CD1c-positive myeloid dendritic cell (primary cell): ENCODE results near the gene HAUS7.

Experiments
- DNase-seq: peaks from one replicate; pipeline ENCODE4 v3.0.0-alpha.2; 2016; ENCODE audit errors: extremely low spot score

HAUS7 gene

DNA sequence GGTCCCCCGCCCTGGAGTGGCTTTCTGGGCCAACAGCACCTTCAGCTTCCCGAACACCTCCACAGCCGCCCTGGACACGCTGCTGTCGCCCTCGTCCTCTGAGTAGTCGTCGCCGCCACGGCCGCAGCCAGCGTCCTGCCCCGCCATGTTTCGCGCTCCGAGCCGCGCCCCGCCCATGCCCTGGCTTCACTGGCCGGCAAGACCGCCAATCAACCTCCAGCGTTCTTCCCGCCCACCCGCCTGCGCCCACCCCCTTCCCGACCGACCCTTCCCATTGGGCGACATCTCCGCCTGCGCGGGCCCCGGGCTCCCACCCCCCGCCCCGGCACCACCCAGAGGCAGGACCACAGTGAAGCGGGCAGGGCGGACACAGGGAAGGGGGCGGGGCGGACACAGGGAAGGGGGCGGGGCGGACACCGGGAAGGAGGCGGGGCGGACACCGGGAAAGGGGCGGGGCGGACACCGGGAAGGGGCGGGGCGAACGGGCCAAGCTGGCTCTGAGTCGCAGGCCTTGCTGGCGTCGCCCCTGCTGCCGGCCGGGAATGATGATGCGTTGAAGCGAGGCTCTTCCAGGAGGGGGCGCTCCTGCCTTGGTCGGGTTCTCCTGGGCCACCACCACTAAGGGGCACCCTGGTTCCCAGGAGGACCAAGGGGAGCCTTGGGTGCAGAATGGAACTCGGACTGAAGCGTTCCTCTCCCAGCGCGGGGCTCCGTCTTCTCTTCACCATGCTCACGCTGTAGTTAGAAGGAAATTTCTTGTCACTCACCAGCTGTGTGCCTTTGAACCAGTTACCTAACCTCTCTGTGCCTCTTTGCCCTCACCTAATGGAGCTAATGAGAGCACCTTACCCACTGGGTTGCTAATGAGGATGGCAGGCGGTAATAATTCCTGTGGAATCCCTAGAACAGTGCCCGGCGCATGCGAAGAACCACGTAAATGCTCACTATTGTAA lies at the start of gene HAUS7:
TSS of gene HAUS7 (minus strand) at position 166 of the 953 bp plus-strand sequence. CDS start at position 147, 19 bp downstream.
- DNase-seq: peak; percentile 91

DNA sequence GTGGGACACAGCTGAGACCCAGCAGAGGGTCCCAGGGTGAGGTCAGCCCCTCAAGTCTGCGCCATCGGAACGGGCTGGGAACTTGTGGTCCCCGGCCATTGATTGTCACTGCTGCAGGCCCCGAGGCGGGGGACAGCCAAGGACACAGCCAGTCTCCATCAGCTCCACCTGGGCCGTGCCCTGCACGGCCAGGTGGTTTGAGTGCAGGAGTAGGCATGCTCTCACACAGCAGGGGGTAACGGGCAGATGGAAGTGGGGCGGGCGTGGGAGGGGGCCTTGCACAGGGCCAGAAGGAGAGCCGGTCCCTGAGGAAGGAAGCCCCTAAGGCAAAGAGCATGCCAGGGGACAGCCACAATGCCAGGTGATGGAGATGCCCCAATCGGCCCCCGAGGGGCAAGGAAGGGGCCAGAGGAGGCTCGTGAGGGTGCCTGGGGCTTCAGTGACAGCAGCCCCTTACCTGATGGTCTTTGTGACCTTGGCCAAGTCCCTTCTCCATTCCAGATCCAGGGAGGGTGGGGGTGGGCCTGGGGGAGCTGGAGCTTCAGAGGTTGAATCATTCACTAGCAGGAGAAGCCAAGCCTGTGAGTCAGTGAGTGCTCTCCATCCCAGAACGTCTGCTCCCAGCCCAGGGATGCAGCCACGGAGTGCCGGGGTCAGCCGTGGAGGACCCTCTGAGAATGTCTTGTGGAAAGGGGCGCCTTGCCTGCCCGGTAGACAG lies 49.4 kb upstream of the HAUS7 start:
- DNase-seq: no peak

DNA sequence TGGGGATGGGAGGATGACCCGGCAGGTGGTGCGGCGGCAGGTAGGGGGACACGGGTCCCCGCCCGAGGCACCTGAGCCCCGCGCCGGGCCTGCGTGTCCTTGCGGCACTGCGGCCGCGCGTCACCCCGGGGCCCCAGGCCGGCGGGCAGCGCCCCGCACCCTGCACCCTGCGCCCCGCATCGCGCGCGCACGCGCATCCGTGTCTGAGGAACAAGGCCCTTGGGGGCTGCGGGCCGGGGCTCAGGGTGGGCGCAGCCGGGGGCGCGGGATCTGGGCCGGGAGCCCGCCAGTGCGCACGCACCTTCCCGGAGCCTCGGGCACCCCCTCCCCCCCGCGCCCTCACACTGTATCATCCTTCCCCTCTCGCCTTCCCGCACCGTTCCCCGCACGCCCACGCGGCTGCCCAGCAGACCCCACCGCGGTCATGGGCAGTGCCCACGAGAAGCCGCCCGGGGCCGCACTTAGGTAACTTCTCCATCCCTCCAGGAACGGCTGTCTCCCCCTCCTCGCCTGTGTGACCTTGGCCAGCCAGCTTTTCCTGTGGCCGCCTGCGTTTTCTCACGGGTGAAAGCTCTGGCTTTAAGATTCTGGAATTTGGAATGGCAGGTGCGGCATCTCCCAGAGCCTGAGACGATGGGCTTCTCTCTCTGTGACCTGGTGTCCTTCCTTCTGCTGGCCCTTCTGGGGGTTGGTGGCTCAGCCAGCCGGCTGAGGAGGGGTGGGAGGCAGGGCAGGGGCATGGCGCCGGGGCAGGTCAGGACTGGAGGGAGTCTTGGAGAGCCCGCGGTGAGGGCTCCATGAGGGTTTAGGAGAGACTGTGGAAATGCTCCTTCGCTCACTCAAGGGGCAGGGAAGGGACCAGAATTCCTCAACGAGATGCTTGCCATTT lies 47.8 kb upstream of the HAUS7 start:
- no peak for DNase-seq

DNA sequence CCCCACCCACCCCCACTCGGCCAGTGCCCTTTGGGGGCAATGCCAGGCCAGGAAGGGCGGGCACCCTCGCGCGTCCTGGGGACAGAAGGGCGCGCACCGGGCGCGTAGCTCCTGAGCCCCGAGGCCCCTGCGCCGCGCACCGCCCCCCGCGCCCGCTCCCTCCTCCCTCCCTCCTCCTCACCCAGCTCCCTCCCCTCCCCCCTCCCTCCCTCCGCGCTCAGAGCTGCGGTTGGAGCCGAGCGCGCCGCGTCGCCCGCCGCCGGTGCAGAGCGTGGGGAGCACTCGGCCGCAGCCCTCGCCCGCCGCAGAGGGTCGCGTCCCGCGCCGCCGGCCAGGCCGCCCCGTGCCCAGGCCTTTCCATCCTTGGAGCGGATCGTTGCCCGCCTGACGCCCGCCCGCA lies 47.0 kb upstream of the HAUS7 start, which contains the start of gene ATP2B3:
TSS of gene ATP2B3 (plus strand) at position 220 of the 400 bp plus-strand sequence. CDS start 18,606 bp downstream, outside the sequence.
- DNase-seq: no peak

DNA sequence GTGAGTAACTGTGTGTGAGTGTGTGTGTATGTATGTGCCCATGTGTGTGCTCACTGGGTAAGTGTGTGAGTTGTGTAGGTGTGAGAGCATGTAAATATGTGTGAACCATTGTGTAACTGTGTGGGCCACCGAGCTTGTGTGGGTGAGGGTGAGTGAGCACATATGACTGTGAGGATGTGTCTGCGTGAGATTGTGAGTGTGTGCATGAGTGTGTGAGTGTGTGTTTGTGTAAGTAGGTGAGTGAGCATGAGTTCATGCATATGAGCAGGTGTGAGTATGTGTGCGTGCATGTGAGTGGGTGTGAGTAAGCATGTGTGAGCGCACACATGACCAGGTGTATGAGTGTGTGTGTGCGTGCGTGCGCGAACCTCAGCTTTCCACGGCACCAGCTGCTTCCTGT lies 45.7 kb upstream of the HAUS7 start:
- DNase-seq: no peak

DNA sequence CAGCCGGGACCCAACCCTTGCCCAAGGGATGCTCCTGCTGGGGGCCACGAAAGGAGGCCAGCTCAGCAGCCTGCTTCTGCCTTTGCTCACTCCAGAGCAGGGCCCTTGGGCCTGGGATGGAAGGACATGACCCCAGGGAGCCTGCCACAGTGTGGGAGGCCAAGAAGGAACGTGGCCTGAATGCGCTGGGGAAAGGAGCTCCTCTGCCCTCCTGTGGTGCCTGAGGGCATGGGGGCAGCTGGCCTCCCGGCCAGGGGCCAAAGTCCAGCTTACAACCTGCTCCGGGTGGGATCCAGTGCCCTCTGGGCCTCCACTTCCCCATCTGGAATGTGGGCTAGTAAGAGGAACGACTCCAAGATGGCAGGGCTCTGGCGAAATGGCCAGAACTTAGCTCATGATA lies 45.1 kb upstream of the HAUS7 start:
- DNase-seq: no peak

DNA sequence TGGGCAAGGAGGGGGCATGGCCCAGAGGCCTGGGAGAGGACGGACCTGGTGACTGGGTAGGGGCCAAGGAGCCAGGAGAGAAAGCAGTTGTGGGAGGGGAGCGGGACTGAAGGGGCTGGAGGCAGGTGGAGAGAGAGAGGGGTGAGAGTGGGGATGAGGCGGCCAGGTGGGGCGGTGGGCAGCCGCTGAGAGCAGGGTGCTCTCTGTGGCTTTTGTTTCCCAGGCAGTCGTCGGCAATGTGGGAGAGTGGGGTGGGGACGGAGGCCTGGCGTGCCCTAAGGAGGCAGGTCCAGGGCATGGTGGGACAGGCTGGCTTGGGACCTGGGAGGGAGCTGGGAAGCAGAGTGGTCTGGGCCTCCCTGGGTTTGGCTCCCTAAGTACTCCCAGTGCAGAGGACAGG lies 43.9 kb upstream of the HAUS7 start:
- no peak for DNase-seq

DNA sequence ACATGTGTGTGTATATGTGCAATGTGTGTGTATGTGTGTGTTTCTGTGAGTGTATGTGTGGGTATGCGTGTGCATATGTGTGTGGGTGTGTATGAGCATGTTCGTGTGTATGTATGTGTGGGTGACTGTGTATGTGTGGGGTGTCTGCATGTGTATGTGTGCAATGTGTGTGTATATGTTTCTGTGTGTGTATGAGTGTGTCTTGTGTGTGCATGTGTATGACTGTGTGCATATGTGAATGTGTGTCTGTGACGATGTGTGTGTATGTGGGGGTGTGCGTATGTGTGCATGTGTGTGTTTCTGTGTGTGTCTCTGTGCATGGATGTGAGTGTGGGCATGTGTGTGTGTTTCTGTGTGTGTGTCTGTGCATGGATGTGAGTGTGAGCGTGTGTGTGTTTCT lies 42.9 kb upstream of the HAUS7 start:
- no peak for DNase-seq

DNA sequence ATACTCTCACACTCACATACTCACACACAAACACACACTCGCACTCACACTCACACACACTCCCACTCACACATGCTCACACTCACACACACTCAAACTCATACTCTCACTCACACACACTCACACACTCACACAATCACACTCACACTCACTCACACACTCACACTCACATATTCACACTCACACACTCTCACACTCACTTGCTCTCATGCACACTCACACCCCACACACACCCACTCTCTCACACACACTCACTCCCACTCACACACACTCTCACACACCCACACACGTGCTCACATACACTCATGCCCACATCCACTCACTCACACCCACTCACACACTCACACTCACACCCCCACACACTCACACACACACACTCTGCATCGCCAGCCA lies 42.1 kb upstream of the HAUS7 start:
- DNase-seq: no peak

DNA sequence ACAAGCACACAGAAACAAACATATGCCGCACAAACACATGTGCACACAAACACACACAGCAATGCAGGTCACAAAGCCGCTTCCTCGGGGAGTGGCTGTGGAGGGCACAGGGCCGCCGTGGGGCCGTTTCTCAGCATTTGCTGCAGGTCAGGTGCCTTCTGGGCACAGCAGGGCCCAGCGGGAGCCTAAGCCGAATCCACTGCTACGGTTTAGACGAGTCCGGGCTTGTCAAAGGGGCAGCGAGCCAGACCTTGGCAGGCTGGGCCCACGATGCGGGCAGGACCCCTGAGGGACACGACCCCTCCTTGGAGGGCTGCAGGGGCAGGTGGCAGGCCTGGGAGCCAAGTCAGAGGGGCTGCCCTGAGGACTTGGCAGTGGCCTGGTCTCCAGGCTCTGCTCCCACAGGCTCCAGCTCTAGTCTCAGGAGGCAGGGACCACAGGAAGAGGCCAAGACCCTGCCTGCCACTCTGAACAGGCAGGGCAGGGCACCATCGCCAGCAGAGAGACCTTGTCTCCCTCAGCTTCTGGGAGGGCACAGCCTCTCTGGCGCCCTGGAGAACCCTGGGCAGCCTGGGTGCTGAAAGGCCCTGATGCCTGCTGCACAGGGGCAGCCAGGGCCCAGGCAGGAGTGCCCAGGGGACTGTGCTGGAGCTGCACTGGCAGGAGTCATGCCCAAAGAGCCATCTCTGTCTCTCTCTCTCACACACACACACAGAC lies 41.6 kb upstream of the HAUS7 start:
- no peak for DNase-seq

DNA sequence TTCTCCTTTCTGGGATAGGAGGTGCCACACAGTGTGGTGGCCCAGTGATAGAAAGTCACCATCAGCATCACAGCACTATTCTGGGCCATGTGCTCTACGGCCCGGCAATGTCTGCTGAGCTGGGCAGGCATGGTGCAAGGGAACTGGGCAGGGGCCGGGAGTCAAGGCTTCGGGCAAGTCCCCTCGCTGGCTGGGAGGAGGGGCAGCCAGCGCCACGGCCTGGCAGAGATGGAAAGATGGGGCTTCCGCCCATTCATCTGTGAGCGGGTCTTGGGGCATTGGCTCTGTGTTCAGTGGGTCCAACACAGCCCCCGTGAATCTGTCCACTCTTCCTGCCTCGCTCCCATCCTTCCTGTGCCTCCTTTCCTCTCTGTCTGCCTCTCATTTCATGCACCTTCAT lies 40.0 kb upstream of the HAUS7 start:
- no peak for DNase-seq

DNA sequence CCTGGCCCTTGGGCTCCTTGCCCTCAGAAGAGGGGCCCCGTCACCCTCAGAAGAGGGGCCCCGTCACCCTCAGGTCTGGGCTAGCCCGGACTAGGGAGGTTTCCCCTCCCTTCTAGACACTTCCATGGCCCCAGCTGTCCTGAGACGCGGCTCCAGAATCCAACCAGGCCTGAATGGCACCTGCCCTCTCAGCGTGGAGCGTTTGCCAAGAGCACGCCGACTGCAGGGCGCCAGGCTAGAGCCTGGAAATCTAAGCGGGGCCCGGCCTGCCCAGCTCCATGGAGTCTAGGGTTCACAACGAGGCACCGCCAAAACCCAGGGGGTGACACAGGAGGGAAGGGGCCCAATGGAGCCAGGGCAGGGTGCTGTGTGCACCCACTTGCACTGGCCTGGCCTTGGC lies 39.2 kb upstream of the HAUS7 start:
- no peak for DNase-seq

DNA sequence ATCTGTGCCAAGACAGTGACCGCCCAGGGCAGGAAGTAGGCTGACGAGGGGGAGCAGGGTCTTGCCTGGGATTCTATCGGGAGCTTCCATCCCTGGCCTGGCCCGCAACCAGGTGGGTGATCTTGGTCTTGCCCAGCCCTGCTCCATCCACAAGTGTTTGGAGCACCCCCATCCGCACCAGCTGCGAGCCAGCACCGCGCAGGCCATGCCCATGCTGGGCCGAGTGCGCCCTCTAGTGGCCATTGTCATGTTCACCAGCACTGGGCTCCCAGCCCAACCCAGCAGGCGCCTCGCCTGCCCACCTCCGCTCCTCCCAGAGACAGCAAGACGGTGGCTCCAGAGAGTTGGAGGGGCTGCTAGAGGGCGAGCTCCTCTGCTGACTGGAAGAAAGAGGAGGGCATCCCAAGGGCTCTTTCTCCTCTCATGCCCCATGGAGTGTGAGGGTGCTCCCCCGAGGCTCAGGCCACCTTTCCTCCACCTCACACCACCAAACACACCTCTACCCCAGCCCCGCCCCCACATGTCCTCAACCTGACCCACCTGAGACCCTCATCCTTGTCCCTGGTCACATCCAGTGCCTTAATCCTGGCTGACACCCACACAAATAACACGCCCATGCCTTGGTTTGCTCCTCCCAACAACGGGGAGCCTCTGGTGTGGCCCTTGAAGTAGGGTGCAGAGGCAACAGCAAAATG lies 37.3 kb upstream of the HAUS7 start:
- DNase-seq: peak; percentile 80

DNA sequence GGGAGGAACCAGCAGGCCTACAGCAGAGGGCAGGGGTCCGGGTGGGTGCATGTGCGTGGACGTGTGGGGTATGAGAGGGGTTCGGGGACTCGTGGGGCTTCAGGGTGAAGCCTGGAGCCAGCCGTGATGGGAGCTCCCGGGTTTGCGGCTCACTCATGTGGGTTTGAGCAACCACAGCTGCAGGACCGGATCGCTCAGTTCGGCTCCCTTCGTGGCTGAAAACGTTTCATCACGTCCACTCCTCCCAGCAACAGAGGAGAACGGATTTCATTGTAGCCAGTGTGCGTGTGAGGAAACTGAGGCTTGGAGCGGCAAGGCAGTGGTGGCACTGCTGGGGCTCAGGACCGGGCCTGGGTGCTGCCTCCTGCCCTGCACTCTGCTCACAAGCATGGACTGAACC lies 35.0 kb upstream of the HAUS7 start:
- no peak for DNase-seq

DNA sequence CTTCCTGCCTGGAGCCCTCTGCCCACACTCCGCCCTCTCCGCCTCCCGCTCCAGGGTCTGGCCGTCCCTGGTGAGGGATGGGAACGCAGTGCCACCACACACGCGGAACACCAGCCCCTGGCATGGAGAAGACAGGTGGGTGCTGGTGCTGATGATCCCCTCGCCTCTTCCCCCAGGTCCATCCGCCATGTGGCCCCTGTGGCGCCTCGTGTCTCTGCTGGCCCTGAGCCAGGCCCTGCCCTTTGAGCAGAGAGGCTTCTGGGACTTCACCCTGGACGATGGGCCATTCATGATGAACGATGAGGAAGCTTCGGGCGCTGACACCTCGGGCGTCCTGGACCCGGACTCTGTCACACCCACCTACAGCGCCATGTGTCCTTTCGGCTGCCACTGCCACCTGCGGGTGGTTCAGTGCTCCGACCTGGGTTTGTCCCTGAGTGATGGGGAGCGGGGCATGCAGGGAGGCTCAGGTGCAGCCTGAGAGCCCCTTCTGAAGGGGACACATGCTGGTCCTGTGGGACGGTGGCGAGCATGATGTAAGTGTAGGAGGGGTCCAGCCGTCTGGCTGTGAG lies 34.2 kb upstream of the HAUS7 start:
- no peak for DNase-seq

DNA sequence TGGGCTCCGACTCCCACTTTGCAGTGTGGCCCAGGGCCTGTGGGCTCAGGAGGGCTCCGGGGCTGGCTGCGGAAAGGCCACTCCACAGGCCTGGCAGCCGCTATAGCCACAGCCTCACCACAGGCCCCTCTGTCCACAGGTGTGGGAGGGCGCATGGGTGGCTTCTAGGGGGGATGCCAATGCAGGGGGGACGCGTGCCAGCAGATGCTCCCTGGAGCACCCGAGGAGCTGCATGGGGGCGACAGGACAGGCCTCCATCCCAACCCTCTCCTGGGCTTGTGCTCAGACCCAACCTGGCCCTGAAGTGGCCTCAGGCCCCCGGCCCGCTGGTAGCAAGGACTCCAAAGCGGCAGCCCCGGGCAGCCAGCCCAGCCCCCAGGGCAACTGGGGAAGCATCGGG lies 32.4 kb upstream of the HAUS7 start:
- no peak for DNase-seq

DNA sequence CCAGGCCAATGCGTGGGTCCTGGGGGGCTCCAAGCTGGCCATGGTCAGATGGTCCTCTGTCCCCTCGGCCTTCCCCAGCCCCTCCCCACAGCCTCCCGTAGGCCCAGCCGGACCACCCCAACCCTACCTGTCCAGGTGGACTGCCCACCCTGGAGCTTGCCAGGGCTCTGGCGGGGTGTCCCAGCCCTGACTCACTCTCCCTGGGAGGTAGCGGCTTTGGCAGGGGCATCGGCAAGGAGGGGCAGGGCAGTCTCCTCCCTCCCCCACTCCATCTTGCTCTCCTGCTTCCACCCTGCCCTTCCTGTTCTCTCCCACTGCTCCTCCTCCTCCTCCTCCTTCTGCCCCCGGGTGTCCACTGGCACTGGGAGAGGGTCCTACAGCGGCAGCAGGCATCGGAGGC lies 31.8 kb upstream of the HAUS7 start:
- no peak for DNase-seq

DNA sequence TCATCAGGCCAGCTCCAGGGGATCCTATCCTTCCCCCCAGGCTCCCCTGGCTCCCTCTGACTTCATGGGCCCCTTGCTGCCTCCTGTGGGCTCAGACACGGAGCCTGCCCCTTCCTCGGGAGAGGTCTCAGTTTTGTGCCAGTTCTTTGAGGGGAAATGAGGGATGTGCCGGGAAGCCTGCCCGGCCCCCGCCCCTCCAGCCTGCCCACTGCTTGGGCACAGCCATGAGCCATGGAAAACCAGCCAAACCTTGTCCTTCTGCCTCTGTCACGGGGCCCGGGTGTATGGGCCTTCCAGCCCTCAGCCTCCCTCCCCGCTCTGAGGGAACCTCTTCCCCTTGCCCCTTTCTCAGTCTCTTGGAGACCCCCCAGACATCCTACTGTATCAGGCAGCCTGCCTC lies 31.2 kb upstream of the HAUS7 start:
- no peak for DNase-seq

DNA sequence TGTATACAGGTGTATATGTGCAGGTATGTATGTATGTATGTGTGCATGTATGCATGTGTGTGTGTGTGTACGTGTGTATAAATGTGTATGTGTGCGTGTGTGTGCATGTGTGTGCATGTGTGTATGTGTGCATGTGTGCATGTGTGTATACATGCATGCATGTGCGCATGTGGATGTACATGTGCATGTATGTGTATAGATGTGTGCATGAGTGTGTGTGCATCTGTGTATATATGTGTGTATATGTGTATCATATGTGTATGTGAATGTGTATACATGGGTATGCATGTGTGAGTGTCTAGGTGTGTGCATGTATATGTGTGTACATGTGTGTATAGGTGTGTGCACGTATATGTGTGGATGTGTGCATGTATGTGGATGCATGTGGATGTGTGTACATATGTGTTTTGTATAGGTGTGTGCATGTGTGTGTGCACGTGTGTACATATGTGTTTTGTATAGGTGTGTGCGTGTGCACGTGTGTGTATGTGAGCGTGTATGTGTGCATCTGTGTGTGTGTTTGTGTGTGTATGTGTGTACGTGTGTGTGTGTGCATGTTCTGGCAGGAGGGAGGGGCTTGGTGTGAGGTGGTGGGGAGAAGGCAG lies 30.4 kb upstream of the HAUS7 start:
- DNase-seq: no peak

DNA sequence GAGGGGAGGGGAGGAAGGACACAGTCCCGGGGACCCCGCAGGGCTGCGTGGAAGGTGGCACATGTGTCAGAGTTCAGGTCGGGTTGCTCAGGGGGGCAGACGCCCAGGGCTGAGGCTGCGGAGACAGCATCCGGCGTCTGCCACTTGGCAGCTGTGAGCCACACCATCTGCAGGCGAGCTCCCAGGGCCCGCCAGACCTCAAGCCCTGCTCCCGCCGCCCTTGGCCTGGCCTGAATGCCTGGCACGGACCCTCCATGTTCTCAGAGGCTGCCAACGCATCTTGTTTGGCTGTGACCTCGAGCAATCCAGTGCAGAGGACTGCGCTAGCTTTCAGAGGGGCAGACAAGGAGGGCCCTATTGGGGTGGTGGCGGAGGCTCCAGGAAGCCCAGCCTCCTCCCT lies 29.5 kb upstream of the HAUS7 start:
- DNase-seq: no peak
